Measurements from ENCODE around the gene NR4A3.

DNA sequence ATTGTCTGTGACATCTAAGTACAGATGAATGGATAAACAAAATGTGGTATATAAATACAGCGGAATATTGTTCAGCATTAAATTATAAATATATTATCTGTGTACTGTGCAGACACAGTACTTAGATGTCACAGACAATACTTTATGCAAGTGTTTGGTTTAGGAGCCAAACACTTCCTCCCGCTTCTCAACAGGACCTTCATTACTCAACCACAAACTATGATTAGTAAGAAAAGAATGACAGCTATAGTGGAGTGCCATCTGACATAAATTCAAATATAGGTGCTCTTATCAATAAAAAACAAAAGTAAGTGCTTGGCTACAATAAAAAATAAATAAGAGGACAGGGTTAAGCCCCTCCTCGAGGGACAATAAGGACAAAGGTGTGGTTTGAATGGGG is 45.9 kb downstream of the NR4A3 start:
- TF ChIP-seq TRIM28 (IDR thresholded peaks at IDR 0.05) (no peak), SIX5 (IDR thresholded peaks at IDR 0.05; ENCODE audit: borderline replicate concordance in 1 of 2, insufficient read depth in 1 of 2, low read depth in 1 of 2, low read length in 2 of 2) (no peak), EZH2 (IDR thresholded peaks at IDR 0.05; ENCODE audit: borderline replicate concordance, low read depth, low read length) (no peak), KAT8 (IDR thresholded peaks at IDR 0.05; ENCODE audit: low read depth) (no peak), ZNF12 (CRISPR knock-in tag; IDR thresholded peaks at IDR 0.05) (no peak), ZNF41 (CRISPR knock-in tag; conservative IDR thresholded peaks at IDR 0.05) (no peak), POLR2AphosphoS5 (IDR thresholded peaks at IDR 0.05; ENCODE audit: control insufficient read depth, insufficient read depth, low read depth, low read length) (no peak), CHD1 (IDR thresholded peaks at IDR 0.05; ENCODE audit: low read length) (no peak), E2F4 (CRISPR knock-in tag; IDR thresholded peaks at IDR 0.05; ENCODE audit: low read depth) (no peak), NRF1 (conservative IDR thresholded peaks at IDR 0.05 in 1 of 2, IDR thresholded peaks at IDR 0.05 in 1 of 2) (no peak), ZNF146 (CRISPR knock-in tag; IDR thresholded peaks at IDR 0.05; ENCODE audit: unreplicated experiment) (no peak)
- TF ChIP-seq, protein P1, sequence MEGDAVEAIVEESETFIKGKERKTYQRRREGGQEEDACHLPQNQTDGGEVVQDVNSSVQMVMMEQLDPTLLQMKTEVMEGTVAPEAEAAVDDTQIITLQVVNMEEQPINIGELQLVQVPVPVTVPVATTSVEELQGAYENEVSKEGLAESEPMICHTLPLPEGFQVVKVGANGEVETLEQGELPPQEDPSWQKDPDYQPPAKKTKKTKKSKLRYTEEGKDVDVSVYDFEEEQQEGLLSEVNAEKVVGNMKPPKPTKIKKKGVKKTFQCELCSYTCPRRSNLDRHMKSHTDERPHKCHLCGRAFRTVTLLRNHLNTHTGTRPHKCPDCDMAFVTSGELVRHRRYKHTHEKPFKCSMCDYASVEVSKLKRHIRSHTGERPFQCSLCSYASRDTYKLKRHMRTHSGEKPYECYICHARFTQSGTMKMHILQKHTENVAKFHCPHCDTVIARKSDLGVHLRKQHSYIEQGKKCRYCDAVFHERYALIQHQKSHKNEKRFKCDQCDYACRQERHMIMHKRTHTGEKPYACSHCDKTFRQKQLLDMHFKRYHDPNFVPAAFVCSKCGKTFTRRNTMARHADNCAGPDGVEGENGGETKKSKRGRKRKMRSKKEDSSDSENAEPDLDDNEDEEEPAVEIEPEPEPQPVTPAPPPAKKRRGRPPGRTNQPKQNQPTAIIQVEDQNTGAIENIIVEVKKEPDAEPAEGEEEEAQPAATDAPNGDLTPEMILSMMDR (IDR thresholded peaks at IDR 0.05 in 2 of 3, conservative IDR thresholded peaks at IDR 0.05 in 1 of 3; ENCODE audit: insufficient read depth in 2 of 3, low read depth in 1 of 3, low read length in 3 of 3) = no peak
